HT-29 (cell line): ENCODE results near the gene RANBP3L. TPM values are rescaled to one million over a fixed set of nuclear protein-coding genes. Genes with fewer than 3 reads are reported as not detected.
"Not testable (repeated sequence)": the region's sequence is repeated elsewhere in the genome, so short reads cannot be mapped to it uniquely, and the experiment has no call there.

Source experiments
- DNase-seq: peaks from one replicate; pipeline ENCODE4 v3.0.0-alpha.2; 2015; ENCODE audit warnings: low spot score
- total RNA-seq: library from RNA; depleted of rRNA; stranded (reverse); fragments of >200 nt; shearing (Covaris generic); gene quantifications from 2 replicates; pipeline ENCODE4 v1.2.3, GENCODE V29; 2014; rRNA removed

RANBP3L gene
- total RNA-seq, 1 experiment from 2014 or later = not detected

- DNase-seq = no peak
Observed at GRCh38 chr5:36206913-36207312, 94.8 kb downstream of the RANBP3L start.

DNA sequence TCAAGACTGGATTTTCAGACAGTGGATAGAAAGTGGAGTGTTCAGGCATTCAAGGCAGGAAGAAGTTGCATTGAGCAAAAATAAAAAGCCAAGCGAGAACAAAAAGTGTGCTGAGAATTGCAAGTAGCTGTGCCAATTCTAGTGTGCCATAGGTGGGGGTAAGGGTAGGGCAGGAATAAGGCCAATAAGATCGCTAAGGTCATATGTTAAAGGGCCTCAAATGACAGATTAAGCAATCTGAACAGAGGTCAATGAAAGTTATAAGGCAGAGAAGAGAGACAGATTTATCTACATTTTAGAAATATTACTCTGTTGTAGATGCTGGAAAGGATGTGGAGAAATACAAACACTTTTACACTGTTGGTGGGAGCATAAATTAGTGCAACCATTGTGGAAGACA lies 96.4 kb downstream of the RANBP3L start:
- no peak for DNase-seq

GRCh38 chr5:36202521-36202961 lies 99.2 kb downstream of the RANBP3L start:
- DNase-seq = no peak

- no peak for DNase-seq
Observed at GRCh38 chr5:36200513-36200912, 101.2 kb downstream of the RANBP3L start.

DNA sequence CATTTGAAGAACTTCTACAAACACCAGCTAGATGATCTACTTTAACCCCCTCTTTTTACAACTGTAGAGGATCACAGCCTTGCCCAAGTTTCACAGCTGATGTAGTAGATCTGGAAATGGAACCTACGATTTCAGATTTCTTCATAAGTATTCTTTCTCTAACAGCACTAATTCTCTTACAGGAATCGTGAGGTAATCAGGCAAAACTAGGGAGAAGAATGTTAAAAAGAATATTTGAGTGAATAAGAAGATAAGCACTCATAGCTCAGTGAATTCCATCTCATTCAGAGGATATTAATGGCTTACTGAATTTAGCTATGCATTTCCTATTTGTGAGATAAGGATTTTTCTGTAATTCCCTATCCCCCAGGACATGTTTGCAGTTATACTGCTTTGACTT lies 102.1 kb downstream of the RANBP3L start:
- no peak for DNase-seq

DNA sequence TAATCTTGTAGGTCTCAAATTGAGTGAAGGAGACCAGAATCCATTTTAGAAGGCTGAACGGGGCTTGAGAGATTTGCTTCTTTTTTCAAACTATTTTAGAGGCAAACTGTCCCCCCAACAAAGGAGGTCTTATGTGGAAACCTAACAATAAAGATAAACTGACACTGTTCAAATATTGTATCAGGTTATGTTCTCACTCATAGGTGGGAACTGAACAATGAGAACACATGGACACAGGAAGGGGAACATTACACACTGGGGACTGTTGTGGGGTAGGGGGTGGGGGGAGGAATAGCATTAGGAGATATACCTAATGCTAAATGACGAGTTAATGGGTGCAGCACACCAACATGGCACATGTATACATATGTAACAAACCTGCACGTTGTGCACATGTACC lies 102.9 kb downstream of the RANBP3L start:
- DNase-seq = not testable (repeated sequence)

Other genes with a start within 250 kb of the RANBP3L start
- gene UGT3A2, start 235.0 kb downstream of the RANBP3L start, total RNA-seq = not detected in 2 replicates
- gene LMBRD2, start 150.0 kb downstream of the RANBP3L start, total RNA-seq = 5.0 and 5.4 TPM in 2 replicates
- gene SKP2, start 149.8 kb downstream of the RANBP3L start, total RNA-seq = 58.9 and 59.4 TPM in 2 replicates
- gene NADK2, start 60.0 kb downstream of the RANBP3L start, total RNA-seq = 12.7 and 13.1 TPM in 2 replicates